Dermis blood vessel endothelial cell (primary cell): ENCODE data around the gene REEP2. TPM values are rescaled to one million over a fixed set of nuclear protein-coding genes. Genes with fewer than 3 reads are reported as not detected.
A peak's percentile ranks its signal among the peaks of the same experiment; 100 is the strongest.

Experiments
- DNase-seq: peaks from one replicate; pipeline ENCODE4 v3.0.0; 2010
- total RNA-seq: library from RNA; depleted of rRNA; stranded (reverse); fragments of >200 nt; gene quantifications from 2 replicates; pipeline ENCODE4 v1.2.3, GENCODE V29; 2014

Gene REEP2
- total RNA-seq, 1 donor from 2014 or later = 0.68 TPM

- DNase-seq = no peak
Observed at GRCh38 chr5:138448481-138449398, 9.9 kb downstream of the REEP2 start.

GRCh38 chr5:138449501-138450239 lies 10.8 kb downstream of the REEP2 start:
- DNase-seq = peak; percentile 89

GRCh38 chr5:138450971-138451370 lies 12.1 kb downstream of the REEP2 start:
- DNase-seq = no peak

GRCh38 chr5:138452720-138453119 lies 13.9 kb downstream of the REEP2 start:
- no peak for DNase-seq

- DNase-seq = no peak
Observed at GRCh38 chr5:138453590-138453989, 14.7 kb downstream of the REEP2 start.

- DNase-seq = no peak
Observed at GRCh38 chr5:138454121-138454520, 15.3 kb downstream of the REEP2 start.

- DNase-seq = no peak
Observed at GRCh38 chr5:138455232-138455930, 16.5 kb downstream of the REEP2 start.

- no peak for DNase-seq
Observed at GRCh38 chr5:138457531-138458275, 18.8 kb downstream of the REEP2 start.

- DNase-seq = no peak
Observed at GRCh38 chr5:138458384-138458783, 19.5 kb downstream of the REEP2 start.

- no peak for DNase-seq
Observed at GRCh38 chr5:138458856-138459255, 20.0 kb downstream of the REEP2 start.

- DNase-seq = peak; percentile 76
Observed at GRCh38 chr5:138459311-138459933, 20.6 kb downstream of the REEP2 start.

- DNase-seq = no peak
Observed at GRCh38 chr5:138460032-138460693, 21.3 kb downstream of the REEP2 start.

- peak; percentile 76 for DNase-seq
Observed at GRCh38 chr5:138461343-138462125, 22.7 kb downstream of the REEP2 start.

GRCh38 chr5:138463419-138464007 lies 24.7 kb downstream of the REEP2 start:
- DNase-seq = no peak

GRCh38 chr5:138464008-138464387 lies 25.1 kb downstream of the REEP2 start:
- DNase-seq = peak; percentile 97

GRCh38 chr5:138464388-138465260 lies 25.8 kb downstream of the REEP2 start:
- peak; percentile 98 for DNase-seq

- peak; percentile 93 for DNase-seq
Observed at GRCh38 chr5:138465261-138466124, 26.6 kb downstream of the REEP2 start, which contains the start of gene EGR1. TSS of gene EGR1 (plus strand) at chr5:138465479. CDS start at chr5:138465762, 283 bp downstream.
